ENCODE data around the gene PIK3CA. TPM values are rescaled to one million over a fixed set of nuclear protein-coding genes. Genes with fewer than 3 reads are reported as not detected.

PIK3CA gene
- total RNA-seq, 2 experiments from 2014 or later, result 14.1 to 20.8 TPM

DNA sequence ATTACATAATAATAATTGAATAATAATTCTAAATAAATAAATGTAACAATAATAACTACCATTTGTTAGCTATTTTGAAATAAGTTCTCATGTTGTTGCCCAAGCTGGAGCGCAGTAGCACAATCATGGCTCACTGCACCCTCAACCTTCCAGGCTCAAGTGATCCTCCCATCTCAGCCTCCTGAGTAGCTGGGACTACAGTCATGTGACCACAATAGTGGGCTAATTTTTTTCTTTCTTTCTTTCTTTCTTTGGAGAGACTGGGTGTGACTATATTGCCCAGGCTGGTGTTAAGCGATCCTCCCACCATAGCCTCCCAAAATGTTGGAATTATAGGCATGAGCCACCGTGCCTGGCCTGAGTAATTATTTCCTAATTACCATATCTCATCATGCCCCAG is 133.7 kb downstream of the PIK3CA start:
- Mint-ChIP-seq H3K27me3 (peaks cover 10% of the 10 kb centered on the region), H3K9me3 (no peaks in the 10 kb centered on the region), H3K27ac (no peak overlapping the region), H3K4me1 (ENCODE audit: low read depth) (no peaks in the 10 kb centered on the region), H3K4me3 (no peak overlapping the region), H3K36me3 (ENCODE audit: low read depth) (no peaks in the 10 kb centered on the region)
- CTCF ChIA-PET, result no interaction called here
- no peak for TF ChIP-seq CTCF (IDR thresholded peaks at IDR 0.05)
- ATAC-seq (no peak), DNase-seq (no peak)
- intact Hi-C loops (cut with micrococcal nuclease), result no loop called here
- POLR2A ChIA-PET, result no interaction called here

- ATAC-seq (no peak), DNase-seq (no peak)
- ChIA-PET POLR2A (no interaction called here), CTCF (no interaction called here)
- H3K27me3 Mint-ChIP-seq, result peaks cover 2% of the 10 kb centered on the region
- no peaks in the 10 kb centered on the region for H3K9me3 Mint-ChIP-seq
- H3K27ac Mint-ChIP-seq, result no peak overlapping the region
- TF ChIP-seq CTCF (IDR thresholded peaks at IDR 0.05), result no peak
- H3K36me3 Mint-ChIP-seq (ENCODE audit: low read depth), result no peaks in the 10 kb centered on the region
- no peaks in the 10 kb centered on the region for H3K4me1 Mint-ChIP-seq (ENCODE audit: low read depth)
- intact Hi-C loops (cut with micrococcal nuclease), result no loop called here
- H3K4me3 Mint-ChIP-seq, result no peak overlapping the region
Observed at GRCh38 chr3:179286331-179286730, 138.2 kb downstream of the PIK3CA start.

GRCh38 chr3:179288845-179289244 is 140.7 kb downstream of the PIK3CA start:
- no peak overlapping the region for H3K27ac Mint-ChIP-seq
- H3K4me1 Mint-ChIP-seq (ENCODE audit: low read depth), result no peaks in the 10 kb centered on the region
- no peaks in the 10 kb centered on the region for H3K36me3 Mint-ChIP-seq (ENCODE audit: low read depth)
- DNase-seq, result no peak
- H3K27me3 Mint-ChIP-seq, result peaks cover 2% of the 10 kb centered on the region
- ATAC-seq, result no peak
- no peak overlapping the region for H3K4me3 Mint-ChIP-seq
- intact Hi-C loops (cut with micrococcal nuclease), result no loop called here
- ChIA-PET CTCF (no interaction called here), POLR2A (no interaction called here)
- no peak for TF ChIP-seq CTCF (IDR thresholded peaks at IDR 0.05)
- no peaks in the 10 kb centered on the region for H3K9me3 Mint-ChIP-seq

GRCh38 chr3:179289295-179289694 is 141.1 kb downstream of the PIK3CA start:
- no peak for TF ChIP-seq CTCF (IDR thresholded peaks at IDR 0.05)
- H3K27me3 Mint-ChIP-seq, result peaks cover 2% of the 10 kb centered on the region
- CTCF ChIA-PET, result no interaction called here
- no peak overlapping the region for H3K4me3 Mint-ChIP-seq
- no peaks in the 10 kb centered on the region for H3K9me3 Mint-ChIP-seq
- intact Hi-C loops (cut with micrococcal nuclease), result no loop called here
- POLR2A ChIA-PET, result no interaction called here
- H3K27ac Mint-ChIP-seq, result no peak overlapping the region
- DNase-seq (no peak), ATAC-seq (no peak)
- H3K36me3 Mint-ChIP-seq (ENCODE audit: low read depth), result no peaks in the 10 kb centered on the region
- no peaks in the 10 kb centered on the region for H3K4me1 Mint-ChIP-seq (ENCODE audit: low read depth)

Other genes starting within 250 kb of the PIK3CA start
- gene ZMAT3, start 76.5 kb upstream of the PIK3CA start, total RNA-seq, result 10 to 100 TPM; 14.6 to 15.9 TPM
- under 1 TPM; 0.34 TPM for gene KCNMB3, start 102.8 kb downstream of the PIK3CA start, total RNA-seq
- 10 to 100 TPM; 35.1 to 35.4 TPM for gene ZNF639, start 174.7 kb downstream of the PIK3CA start, total RNA-seq
- 10 to 100 TPM; 31.9 to 34.8 TPM for gene MFN1, start 199.4 kb downstream of the PIK3CA start, total RNA-seq

Measured in activated CD8-positive, alpha-beta T cell treated with anti-CD3 and anti-CD28 coated beads for 36 hours (primary cell).